GM21360 (cell line): ENCODE data around the gene CCDC107.
"Not testable (repeated sequence)": the region's sequence is repeated elsewhere in the genome, so short reads cannot be mapped to it uniquely, and the experiment has no call there.

Source experiments
- ATAC-seq: cut with Tn5 transposase; IDR thresholded peaks from one replicate; pipeline ENCODE4 v1.9.1; 2021; ENCODE audit warnings: mild to moderate bottlenecking, moderate library complexity; ENCODE audit not compliant: unreplicated experiment

The CCDC107 gene, protein sequence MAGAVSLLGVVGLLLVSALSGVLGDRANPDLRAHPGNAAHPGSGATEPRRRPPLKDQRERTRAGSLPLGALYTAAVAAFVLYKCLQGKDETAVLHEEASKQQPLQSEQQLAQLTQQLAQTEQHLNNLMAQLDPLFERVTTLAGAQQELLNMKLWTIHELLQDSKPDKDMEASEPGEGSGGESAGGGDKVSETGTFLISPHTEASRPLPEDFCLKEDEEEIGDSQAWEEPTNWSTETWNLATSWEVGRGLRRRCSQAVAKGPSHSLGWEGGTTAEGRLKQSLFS

DNA sequence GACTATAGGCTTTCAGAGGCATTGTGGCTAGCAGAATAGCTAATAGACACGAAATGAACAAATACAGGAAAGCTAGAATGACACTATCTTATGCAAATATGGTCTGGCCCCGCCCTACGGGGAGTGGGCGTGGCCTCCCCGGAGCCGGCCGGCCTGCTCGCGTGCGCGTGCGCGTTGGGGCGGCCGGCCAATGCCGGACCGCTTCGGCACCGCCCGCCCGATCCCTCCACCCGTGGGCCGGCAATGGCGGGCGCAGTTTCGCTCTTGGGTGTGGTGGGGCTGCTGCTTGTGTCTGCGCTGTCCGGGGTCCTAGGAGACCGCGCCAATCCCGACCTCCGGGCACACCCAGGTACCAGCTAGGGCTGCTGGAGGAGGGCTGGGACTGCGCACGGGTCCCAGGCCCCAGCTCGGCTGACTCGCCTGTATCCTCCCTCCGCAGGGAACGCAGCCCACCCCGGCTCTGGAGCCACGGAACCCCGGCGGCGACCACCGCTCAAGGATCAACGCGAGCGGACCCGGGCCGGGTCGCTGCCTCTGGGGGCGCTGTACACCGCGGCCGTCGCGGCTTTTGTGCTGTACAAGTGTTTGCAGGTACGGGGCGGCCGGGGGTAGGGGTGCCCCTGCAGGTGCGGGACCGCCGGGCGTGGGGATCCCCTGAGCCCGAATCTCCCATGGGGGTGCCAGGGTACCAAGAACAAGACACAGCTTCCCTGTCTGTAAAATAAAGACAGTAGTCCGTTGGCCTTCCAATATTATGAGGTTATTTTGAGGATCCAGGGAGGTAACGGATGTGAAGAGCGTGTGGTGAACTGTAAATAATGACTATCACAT lies at the start of gene CCDC107:
CCDC107 (plus strand) TSS at position 156 of the 831 bp plus-strand sequence; CDS start at position 244, 88 bp downstream.
- peak; percentile 43 for ATAC-seq

DNA sequence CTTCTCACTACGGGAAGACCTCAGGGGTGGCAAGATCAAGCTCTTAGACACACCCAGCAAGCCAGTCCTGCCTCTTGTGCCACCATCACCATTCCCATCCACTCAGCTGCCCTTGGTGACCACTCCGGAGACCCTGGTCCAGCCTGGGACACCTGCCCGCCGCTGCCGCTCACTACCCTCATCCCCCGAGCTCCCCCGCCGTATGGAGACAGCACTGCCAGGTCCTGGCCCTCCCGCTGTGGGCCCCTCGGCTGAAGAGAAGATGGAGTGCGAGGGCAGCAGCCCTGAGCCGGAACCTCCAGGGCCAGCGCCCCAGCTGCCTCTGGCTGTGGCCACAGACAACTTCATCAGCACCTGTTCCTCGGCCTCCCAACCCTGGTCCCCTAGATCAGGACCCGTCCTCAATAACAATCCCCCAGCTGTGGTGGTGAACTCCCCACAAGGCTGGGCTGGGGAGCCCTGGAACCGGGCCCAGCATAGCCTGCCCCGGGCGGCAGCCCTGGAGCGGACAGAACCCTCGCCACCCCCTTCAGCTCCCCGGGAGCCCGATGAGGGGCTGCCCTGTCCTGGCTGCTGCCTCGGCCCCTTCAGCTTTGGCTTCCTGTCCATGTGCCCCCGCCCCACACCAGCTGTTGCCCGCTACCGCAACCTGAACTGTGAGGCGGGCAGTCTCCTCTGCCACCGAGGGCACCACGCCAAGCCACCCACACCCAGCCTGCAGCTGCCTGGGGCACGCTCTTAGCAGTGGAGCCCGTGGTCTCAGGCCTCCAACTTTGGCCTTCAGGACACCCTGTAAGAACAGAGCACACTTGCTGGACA lies 48.9 kb upstream of the CCDC107 start:
- ATAC-seq, result no peak

DNA sequence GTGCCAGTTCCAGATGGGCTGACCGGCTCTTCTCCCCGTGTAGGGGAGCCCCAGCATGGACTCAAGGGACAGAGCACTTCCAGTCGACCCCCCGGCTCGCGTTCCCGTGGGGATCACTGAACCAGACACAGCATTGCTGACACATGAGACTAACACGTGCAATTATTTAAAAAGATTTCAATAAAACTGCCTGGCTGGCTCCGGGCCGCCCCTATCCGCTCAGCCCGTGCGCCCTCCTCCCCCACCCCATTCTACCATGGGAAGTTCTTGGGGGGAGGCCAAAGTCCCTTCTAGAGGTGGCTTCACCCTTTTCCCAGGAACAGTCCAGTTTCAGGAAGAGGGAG lies 48.3 kb upstream of the CCDC107 start:
- ATAC-seq, result no peak

DNA sequence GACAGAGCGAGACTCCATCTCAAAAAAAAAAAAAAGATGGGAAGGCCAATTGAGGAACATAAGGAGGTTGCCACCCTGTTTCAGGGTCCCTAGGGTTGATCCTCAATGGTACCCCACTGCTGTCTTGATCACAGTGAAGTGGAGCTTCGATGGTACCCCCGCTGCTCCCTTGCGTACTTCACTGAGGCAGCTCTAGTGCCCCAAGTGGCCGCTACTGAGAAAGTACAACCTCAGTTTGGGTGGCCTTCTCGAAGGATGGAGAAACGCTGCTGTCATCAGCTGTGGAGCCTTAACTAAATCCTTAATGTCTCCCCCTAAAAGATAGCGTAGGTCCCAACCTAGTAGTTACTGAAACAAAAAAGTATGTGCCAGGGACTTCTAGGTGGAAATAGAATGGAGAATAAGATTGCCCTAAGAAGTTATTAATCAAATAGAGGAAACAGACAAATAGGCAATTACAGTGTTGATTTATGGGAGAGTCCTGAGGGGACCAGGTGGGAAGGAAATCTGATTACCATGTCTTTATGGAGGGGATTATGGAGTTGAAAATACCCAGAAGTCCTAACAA lies 46.8 kb upstream of the CCDC107 start:
- no peak for ATAC-seq

DNA sequence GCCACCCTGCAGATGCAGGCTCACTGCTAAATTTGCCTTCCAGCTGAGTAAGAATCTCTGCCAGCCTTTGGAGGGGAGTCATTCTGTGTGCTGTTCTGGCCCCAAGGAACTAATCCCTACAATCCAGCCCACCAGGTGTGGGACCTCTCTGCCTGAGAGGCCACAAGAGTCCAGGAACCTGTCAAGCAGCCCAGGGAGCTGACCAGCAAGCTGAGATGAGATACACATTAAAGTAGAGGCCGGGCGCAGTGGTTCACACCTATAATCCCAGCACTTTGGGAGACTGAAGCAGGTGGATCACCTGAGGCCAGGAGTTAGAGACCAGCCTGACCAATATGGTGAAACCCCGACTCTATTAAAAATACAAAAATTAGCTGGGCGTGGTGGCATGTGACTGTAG lies 46.0 kb upstream of the CCDC107 start:
- ATAC-seq, result not testable (repeated sequence)

DNA sequence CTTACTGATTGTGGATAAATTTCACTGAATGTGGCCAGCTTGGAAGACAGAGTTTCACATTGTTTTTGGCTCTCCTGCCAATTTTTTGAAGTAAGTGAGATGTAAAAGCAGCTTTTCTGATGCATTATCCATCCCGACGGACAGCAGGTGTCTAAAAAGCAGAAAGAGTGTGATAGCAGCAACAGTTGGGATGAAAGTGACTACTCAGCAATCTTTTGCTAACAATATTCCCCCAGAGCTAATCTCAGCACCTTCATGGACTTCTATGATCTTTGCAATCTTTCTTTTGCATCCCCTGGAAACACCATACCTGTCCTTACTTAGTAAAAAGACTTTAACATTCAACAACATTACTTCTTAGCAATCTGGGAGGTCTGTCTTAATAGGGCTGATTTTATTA lies 45.2 kb upstream of the CCDC107 start:
- no peak for ATAC-seq

DNA sequence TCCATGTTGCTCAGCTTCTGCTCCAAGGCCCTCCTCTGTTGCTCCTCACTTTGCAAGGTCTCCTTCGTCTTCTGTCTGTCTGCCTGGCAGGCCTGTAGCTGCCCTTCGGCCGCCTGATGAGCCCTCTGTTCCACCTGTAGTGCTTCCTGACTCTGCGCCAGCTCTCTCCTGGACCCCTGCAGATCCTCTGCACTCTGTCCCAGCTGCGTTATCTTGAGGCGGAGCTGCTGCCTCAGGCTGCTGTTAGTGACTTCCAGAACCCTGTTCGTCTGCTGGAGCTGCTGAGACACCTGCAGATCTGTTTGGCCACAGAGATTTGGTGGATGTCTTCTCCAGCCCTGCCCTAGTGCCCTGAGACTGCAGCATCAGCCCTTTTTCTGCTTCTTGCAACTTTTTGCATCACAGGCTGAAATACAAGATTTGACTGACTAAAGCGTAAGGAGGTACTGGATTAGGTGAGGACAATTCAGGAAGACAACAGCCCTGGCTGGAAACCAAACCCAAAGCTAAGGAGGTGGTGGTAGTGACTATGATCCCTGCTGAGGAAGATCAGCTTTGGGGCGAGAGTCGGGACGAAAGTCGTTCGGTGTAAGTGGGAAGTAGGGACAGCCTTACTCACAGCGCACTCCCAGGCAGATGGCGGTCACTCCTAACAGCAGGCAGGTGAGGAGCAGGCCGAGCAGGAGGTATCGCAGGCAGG lies 42.0 kb upstream of the CCDC107 start:
- no peak for ATAC-seq

DNA sequence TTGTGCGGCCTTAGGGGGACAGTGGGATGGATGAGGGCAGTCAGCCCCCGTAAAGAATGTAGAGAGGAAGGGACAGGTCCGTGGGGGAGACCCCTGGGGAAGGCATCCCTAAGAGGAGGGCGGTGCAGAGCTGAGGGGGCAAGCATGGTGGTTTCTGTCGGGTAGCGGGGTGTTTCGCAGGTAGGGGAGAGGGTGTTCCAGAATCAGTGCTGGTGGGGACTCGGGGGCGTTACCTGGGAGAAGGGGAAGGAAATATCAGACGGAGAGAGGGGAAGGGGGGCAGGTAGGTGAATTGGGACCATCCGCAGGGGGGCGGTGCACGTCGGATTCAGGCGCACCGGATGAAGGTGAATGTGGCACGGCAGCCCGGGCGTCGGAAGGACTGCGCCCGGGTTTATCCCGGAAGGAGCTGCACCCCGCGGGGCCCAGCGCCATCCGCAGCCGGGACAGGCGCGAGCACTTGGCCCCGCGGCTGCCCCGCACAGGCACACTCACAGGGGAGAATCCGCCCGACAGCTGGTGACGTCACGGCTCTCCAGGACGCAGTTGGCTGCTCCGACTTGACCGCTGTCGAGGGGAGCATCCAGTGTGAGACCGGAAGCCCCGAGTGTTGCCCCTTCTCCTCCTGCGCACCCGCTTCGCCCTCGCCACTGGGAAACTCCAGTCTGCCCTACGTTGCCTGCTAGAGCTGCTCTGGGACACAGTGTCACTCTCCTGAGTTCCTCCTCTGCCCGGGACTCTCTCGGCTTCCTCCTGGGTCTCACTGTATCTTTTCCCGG lies 41.2 kb upstream of the CCDC107 start:
- ATAC-seq, result no peak

DNA sequence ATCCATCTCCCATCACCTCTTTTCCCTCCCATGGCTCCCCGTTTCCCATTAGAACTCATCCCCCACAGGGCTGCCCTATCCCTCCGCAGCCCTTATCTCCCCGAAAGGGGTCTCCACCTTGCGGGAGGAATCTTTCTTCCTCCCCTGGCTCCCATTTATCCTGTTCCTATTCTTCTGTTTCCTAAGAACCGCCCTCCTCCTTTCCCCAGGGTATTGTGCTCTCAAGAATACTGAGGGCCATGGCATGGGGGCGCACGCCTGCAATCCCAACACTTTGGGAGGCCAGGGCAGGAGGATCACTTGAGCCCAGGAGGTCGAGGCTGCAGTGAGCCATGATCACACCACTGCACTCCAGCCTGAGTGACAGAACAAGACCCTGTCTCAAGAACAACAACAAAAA lies 40.5 kb upstream of the CCDC107 start:
- ATAC-seq, result no peak

DNA sequence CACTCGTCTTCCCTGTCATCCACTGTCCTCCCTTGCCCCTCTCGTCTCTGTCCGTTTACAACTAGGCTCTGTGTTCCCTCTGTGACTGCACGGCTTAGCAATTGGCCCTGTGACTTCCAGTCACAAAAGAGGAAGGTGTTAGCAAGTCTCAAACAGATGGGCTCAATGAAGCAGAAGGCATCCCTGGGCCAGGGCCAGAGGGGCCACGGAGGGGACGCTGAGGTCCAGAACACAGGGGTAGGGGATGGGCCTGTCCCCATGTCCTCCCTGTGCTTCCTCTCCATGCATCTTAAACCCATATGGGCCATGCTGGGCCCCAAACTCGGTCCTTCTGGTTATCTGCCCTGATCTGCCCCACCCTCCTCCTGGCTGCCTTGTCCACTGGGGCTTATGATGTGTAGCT lies 39.8 kb upstream of the CCDC107 start, which contains the start of gene CD72:
CD72 (minus strand) TSS at position 89 of the 403 bp plus-strand sequence. CDS start 110 bp downstream, outside the sequence.
- ATAC-seq, result no peak

DNA sequence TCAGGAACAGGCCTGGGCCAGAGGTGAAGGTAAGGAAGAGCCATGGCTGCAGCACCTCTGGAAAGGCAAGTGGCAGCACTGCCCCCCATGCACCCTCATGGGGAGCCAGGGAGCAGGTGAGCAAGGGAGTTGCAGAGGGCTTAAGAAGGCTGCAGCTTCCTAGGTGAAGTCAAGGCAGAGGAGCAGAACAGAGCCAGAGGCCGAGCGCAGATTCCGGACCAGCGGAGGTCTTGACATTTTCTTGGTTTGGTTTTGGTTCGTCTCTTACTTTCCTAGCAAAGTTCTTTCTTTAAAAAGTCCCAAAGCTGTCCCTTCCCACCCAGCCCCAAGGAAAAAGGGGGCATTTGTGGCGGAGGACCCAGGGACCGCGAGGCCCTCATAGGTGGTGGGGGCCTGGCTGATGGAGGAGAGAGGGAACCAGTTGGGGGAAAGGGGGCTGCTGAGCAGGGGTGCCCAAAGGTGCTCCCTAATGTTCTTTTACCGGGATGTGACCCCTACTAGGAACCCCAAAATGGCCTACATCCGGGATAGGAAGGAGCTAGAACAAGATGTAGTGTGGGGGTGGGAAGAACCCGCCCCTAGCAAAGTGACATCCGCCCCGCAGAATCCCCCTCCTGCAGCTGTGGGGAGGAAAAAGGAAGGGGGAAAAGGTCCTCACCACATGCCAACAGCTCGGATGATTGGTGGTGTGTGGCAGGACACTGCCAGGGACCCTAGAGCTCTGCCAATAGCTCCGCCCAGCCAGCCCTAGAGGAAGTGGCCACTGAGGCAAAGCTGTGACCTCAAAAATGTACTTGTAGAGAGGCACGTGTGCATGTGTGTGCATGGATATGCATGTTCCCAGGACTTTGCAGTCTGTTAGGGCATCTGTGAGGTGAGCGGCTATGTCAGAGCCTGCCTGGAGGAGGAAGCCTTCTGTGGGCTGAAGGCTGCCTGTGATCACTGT lies 39.0 kb upstream of the CCDC107 start:
- ATAC-seq, result peak; percentile 38

DNA sequence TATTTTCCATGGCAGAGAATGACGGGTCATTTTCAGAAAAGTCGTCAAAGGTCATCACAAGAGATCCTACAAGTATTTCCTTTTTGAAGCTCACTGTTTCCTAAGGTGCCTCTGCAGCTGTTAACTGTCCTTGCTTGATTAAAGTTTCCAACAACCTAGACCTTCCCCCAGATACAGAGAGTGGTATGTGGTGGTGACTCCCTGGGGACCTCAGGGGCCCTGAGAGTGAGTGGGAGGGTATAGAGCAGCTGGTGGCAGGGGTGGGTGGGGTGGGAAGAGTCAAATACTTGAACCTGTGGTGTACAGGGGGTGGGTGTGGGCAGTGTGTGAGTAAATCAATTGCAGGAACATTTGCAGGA lies 38.3 kb upstream of the CCDC107 start:
- peak; percentile 55 for ATAC-seq

DNA sequence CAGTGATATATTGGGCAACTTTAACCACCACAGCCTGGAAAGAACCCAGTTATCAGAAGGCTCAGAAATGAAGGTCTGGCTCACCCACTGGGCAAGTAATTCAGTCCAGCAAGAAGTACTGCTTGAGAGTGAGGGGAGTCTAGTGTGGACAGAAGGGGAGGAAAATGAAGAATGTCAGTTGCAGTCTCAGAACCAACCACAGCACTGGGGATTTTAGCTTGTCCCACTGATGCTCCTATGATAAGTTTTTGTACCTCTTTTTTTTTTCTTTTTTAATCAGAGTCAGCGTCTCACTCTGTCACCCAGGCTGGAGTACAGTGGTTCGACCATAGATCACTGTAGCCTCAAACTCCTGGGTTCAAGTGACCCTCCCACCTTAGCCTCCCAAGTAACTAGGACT lies 30.5 kb upstream of the CCDC107 start:
- no peak for ATAC-seq

DNA sequence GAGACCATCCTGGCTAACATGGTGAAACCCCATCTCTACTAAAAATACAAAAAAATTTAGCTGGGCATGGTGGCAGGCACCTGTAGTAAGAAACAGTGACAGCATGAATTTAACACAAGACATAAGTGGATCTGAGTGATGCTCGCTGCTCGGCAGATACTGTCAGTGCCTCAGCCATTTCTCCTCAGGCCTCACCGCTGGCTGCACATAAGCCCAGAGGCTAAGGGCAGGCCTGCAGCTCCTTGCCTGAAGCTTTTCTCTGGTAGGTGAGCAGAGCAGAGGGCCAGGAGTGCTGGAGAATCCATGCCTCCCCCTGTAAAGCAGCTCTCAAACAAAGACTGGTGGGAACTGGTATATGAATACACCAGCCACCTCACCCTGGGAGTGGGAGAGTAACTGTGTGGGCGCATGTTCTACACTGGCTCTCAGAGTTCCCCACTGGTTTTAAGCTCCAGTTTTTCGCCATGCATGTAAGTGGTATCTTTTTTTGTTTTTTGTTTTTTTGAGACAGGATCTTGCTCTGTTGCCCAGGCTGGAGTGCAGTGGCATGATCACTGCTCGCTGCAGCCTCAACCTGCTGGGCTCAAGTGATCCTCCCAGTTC lies 29.6 kb upstream of the CCDC107 start:
- ATAC-seq, result no peak

DNA sequence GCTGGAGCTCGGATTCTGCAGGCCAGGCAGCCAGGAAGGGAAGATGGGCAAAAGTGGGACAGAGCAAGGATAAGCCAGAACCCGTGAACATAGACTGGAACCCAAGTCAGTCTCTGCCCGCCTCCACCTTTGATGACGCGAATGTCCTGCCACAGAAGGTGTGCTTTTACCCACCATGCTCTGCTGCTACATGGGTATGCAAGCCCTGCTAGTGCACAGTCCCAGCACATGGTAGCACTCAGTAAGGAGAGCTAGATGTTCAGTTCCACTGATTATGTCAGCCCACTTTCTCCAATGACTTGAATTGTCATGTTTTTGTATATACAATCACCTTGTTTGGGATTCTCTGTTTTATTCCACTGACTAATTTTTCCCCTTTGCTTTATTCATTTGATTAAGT lies 28.5 kb upstream of the CCDC107 start:
- no peak for ATAC-seq

DNA sequence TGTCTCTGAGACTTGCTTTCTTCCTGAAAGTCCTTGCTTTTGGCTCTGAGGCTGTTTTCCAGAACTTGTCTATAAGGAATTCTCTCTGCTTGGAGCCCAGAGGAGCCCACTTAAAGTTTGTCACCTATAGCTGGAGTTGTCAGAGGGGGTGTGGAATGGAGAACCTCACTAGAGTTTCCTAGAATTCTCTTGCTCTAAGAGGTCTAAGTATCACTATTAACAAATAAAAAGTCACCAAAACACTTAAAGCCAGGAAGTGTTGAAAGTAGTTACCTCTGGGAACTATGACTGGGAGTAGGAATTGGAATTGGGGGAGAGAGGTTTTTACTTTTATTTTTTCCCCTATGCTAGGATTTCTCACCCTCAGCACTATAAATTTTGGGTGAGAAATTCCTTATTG lies 22.4 kb upstream of the CCDC107 start:
- ATAC-seq, result no peak

DNA sequence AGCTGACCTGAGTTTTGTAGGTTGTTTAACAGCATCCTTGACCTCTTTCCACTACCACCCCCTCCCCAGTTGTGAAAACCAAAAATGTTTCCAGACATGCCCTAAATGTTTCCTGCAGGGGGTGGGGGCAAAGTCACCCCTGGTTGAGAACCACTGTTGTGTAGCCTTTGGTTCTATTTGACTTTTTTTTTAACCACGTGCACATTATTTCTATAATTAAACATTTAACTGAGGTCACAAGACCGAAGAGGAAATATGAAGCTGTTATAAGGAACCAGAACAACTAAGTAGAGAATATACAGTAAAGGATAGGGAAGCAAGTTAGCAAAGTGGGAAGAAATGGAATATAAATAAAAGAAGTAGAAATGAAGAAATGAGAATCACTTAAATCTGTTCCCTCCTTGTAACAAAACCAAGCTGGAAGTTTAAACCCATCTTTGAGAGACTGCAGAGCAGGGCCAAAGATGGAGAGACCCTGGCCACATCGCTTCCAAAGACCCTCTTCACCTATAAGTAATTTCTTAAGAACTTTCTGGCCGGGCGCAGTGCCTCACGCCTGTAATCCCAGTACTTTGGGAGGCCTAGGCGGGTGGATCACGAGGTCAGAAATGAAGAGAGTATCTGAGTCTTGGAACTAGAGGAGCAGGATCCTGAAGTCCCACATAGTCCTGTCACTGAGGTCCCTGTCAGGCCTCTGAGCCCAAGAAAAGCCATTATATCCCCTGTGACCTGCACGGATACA lies 21.8 kb upstream of the CCDC107 start:
- ATAC-seq, result no peak

DNA sequence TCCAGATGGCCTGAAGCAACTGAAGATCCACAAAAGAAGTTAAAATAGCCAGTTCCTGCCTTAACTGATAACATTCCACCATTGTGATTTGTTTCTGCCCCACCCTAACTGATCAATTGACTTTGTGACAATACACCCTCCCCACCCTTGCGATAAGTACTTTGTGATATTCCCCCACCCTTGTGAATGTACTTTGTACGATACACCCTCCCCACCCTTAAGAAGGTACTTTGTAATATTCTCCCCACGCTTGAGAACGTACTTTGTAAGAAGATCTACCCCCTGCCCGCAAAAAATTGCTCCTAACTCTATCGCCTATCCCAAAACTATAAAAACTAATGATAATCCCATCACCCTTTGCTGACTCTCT lies 21.2 kb upstream of the CCDC107 start:
- not testable (repeated sequence) for ATAC-seq
